Measurements from ENCODE around the gene SPAG16.

GRCh38 chr2:213247566-213247965 lies 36.7 kb upstream of the SPAG16 start:
- TF ChIP-seq, protein P1, sequence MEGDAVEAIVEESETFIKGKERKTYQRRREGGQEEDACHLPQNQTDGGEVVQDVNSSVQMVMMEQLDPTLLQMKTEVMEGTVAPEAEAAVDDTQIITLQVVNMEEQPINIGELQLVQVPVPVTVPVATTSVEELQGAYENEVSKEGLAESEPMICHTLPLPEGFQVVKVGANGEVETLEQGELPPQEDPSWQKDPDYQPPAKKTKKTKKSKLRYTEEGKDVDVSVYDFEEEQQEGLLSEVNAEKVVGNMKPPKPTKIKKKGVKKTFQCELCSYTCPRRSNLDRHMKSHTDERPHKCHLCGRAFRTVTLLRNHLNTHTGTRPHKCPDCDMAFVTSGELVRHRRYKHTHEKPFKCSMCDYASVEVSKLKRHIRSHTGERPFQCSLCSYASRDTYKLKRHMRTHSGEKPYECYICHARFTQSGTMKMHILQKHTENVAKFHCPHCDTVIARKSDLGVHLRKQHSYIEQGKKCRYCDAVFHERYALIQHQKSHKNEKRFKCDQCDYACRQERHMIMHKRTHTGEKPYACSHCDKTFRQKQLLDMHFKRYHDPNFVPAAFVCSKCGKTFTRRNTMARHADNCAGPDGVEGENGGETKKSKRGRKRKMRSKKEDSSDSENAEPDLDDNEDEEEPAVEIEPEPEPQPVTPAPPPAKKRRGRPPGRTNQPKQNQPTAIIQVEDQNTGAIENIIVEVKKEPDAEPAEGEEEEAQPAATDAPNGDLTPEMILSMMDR (IDR thresholded peaks at IDR 0.05), result no peak
- no peak for TF ChIP-seq POLR2A (IDR thresholded peaks at IDR 0.05)

All from testis (tissue), 2 donors.